Measurements from ENCODE around the gene CSF1. TPM values are rescaled to one million over a fixed set of nuclear protein-coding genes. Genes with fewer than 3 reads are reported as not detected.

CSF1 gene
- total and polyA plus RNA-seq, 12 donors: 6.3 to 26.2 (median 13.0) TPM

DNA sequence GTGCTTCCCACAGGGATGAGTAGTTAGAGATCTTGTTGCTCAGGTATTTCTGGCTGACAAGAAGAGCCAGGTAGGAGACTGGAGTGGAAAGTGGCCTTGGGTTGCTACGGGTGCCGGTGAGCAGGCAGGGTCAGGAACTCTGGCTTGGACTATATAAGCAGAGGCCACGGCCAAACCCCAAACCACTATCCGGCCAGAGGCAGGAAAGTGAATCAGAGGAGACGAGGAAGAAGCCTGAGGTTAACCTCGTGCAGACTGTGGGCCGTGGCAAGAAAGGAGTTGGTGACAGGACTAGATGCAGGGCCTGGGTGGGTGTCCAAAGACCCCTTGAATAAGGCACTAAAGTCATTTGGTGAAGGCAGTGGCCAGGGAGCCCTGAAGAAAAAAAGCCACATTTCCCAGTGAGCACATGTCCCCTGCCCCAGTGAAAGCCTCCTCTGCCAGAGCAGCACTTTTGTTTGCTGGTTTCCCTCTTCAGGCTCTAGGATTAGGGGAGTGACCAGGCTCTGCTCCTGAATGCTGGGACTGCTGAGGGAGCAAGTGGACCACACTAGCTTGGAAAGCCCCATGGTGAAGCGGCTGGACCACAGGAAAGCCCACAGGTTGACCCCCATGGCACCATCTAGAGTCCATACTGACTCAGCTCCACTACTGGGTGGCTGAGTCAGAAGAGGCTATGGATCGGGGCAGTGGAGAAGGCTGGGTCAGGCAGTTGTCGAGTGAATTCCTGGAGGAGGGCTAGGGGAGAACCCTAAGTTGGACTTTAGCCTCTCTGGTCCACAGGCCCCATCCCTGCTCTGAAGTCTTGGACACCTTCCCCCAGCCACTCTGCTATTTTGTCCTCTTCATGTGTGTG is 23.4 kb downstream of the CSF1 start:
- no peaks in the 10 kb centered on the region for H3K27me3 ChIP-seq
- TF ChIP-seq, protein P1, sequence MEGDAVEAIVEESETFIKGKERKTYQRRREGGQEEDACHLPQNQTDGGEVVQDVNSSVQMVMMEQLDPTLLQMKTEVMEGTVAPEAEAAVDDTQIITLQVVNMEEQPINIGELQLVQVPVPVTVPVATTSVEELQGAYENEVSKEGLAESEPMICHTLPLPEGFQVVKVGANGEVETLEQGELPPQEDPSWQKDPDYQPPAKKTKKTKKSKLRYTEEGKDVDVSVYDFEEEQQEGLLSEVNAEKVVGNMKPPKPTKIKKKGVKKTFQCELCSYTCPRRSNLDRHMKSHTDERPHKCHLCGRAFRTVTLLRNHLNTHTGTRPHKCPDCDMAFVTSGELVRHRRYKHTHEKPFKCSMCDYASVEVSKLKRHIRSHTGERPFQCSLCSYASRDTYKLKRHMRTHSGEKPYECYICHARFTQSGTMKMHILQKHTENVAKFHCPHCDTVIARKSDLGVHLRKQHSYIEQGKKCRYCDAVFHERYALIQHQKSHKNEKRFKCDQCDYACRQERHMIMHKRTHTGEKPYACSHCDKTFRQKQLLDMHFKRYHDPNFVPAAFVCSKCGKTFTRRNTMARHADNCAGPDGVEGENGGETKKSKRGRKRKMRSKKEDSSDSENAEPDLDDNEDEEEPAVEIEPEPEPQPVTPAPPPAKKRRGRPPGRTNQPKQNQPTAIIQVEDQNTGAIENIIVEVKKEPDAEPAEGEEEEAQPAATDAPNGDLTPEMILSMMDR (IDR thresholded peaks at IDR 0.05): no peak
- H3K36me3 ChIP-seq: peaks cover 0 to 19% (median 12%) of the 10 kb centered on the region in 9 donors
- H3K27ac ChIP-seq: peak overlapping the region in 2 of 10 donors; percentile 5 to 64
- no peak overlapping the region for H3K4me3 ChIP-seq
- DNase-seq: no peak
- 57 to 64% methylated on average over 10 of the region's 10 CpGs for WGBS, 2 donors
- intact Hi-C loops (cut with DNase I): loop anchor here in 5 of 10 donors (5.0 kb wide), 2 partner anchors 43 to 48 kb away; partner anchors contain the start of gene AHCYL1 (in 3 of the 5)
- ATAC-seq: no peak
- peaks cover 18 to 52% (median 43%) of the 10 kb centered on the region in 9 donors for H3K4me1 ChIP-seq
- H3K9me3 ChIP-seq: peaks cover 0 to 26% (median 14%) of the 10 kb centered on the region in 11 donors

DNA sequence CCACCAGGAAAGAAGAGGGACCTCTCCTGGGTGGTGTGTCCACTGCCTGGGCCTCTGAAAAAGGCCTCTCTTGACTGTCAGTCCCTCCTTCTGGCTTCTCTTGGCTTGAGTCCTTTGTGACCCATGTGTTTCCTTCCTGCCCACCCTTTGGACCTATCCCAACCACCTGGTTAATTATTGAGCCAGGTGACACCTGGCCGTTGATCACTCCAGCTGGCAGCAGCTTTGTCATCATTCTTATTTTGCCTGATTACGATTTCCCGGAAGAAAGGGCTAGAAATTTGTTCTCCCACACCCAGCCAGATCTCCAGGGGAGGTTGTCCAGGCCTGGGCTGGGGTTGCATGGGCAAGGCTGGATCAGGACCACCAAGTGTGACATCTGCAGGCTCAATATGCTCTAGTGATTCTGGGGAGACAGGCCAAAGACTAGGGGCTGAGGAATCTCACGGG is 24.8 kb downstream of the CSF1 start:
- Histone ChIP-seq H3K4me3 (no peak overlapping the region), H3K27ac (no peak overlapping the region), H3K4me1 (peaks cover 5 to 38% (median 29%) of the 10 kb centered on the region in 9 donors), H3K36me3 (peaks cover 0 to 5% (median 0%) of the 10 kb centered on the region in 9 donors), H3K27me3 (no peaks in the 10 kb centered on the region), H3K9me3 (peaks cover 0 to 26% (median 14%) of the 10 kb centered on the region in 11 donors)
- TF ChIP-seq, protein P1 (IDR thresholded peaks at IDR 0.05): no peak
- 67 to 75% methylated on average over 4 of the region's 4 CpGs for WGBS, 2 donors
- intact Hi-C loops (cut with DNase I): loop anchor here in 1 of 10 donors (1.0 kb wide), 1 partner anchor 8 kb away; no protein-coding TSS in a partner anchor
- no peak for ATAC-seq
- DNase-seq: no peak

DNA sequence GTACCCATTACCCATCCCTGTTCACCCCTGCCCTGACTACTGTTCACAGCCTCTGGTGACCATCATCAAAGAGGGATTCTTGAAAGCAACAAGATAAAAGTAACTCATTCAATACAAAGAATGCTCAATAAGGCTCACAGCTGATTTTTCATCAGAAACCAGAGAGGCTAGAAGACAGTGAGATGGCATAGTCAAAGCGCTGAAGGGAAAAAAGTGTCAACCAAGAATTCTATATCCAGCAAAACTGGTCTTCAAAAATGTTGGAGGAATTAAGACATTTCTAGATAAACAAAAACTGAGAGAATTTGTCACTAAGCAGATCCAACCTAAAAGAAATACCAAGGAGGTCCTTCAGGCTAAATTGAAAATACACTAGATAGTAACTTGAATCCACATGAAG is 27.1 kb downstream of the CSF1 start:
- Histone ChIP-seq H3K9me3 (peaks cover 0 to 26% (median 14%) of the 10 kb centered on the region in 11 donors), H3K27me3 (no peaks in the 10 kb centered on the region), H3K4me1 (peaks cover 0 to 24% (median 14%) of the 10 kb centered on the region in 9 donors), H3K36me3 (no peaks in the 10 kb centered on the region), H3K27ac (no peak overlapping the region), H3K4me3 (no peak overlapping the region)
- intact Hi-C loops (cut with DNase I): no loop called here
- no peak for ATAC-seq
- WGBS, 2 donors: 97 to 100% methylated on average over 1 of the region's 1 CpG
- no peak for DNase-seq
- TF ChIP-seq, protein P1 (IDR thresholded peaks at IDR 0.05): no peak

DNA sequence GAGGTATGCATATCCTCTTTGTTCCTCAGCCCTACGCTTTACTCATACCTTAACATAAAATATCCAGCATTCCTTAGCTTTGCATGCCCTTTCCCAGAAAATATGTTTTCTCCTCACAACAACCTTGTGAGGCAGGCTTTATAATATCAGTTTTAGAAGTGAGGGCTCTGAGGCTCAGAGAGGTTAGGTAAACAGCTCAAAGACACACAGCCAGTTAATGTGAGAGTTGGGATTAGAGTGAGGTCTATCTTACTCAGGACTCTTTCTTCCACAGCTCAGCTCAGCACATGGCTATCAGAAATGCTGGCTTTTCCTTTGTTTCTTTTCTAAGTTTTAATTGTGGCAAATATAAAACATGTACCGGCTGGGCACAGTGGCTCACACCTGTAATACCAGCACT is 27.9 kb downstream of the CSF1 start:
- Histone ChIP-seq H3K36me3 (no peaks in the 10 kb centered on the region), H3K9me3 (peaks cover 0 to 26% (median 14%) of the 10 kb centered on the region in 11 donors), H3K4me3 (no peak overlapping the region), H3K4me1 (peaks cover 0 to 22% (median 14%) of the 10 kb centered on the region in 9 donors), H3K27ac (no peak overlapping the region), H3K27me3 (no peaks in the 10 kb centered on the region)
- 98 to 100% methylated on average over 2 of the region's 2 CpGs for WGBS, 2 donors
- intact Hi-C loops (cut with DNase I): no loop called here
- TF ChIP-seq, protein P1 (IDR thresholded peaks at IDR 0.05): no peak
- no peak for DNase-seq
- ATAC-seq: no peak
